Ovary (tissue), 3 donors: ENCODE data around the gene GIMAP8.

Experiments used
- CTCF ChIP-seq, 3 donors: fragments of 450-650 bp in 2 of 3; fragments of 200-600 bp in 1 of 3; IDR thresholded peaks; one replicate each; pipeline versions ENCODE4 v1.5.1 to v1.8.0; 2016 to 2022; ENCODE audit warnings: antibody characterized with exemption in 3 of 3, mild to moderate bottlenecking in 1 of 3
- POLR2A ChIP-seq: fragments of 450-650 bp; IDR thresholded peaks from one replicate; pipeline ENCODE4 v1.6.1; 2017; ENCODE audit warnings: antibody characterized with exemption, mild to moderate bottlenecking, moderate library complexity
- donor health status: DM: no; HTN: no; CAD: no.

- TF ChIP-seq CTCF (IDR thresholded peaks at IDR 0.05) = no peak
- TF ChIP-seq POLR2A = no peak
Measured at GRCh38 chr7:150417863-150418262, 32.6 kb upstream of the GIMAP8 start.
